ACHN (cell line): Measurements from ENCODE around the gene GLI1.

Source experiments
- DNase-seq: peaks from one replicate; pipeline ENCODE4 v3.0.0-alpha.2; 2015
- in situ Hi-C: cut with HindIII; loops from 2 replicates; pipeline ENCODE4 v1.10.0; 2017; ENCODE audit warnings: low sequenced_read_pairs, low pct_ligation_motif_present, low pct_unique_long_range_greater_than_20kb

Gene GLI1

GRCh38 chr12:57456737-57457490 lies 2.7 kb upstream of the GLI1 start:
- in situ Hi-C loops: loop anchor here (25.0 kb wide), 1 partner anchor 170 kb away; no protein-coding TSS in a partner anchor
- DNase-seq: no peak

- no peak for DNase-seq
These were observed 925 bp upstream of the GLI1 start for GRCh38 chr12:57458665-57459054.

DNA sequence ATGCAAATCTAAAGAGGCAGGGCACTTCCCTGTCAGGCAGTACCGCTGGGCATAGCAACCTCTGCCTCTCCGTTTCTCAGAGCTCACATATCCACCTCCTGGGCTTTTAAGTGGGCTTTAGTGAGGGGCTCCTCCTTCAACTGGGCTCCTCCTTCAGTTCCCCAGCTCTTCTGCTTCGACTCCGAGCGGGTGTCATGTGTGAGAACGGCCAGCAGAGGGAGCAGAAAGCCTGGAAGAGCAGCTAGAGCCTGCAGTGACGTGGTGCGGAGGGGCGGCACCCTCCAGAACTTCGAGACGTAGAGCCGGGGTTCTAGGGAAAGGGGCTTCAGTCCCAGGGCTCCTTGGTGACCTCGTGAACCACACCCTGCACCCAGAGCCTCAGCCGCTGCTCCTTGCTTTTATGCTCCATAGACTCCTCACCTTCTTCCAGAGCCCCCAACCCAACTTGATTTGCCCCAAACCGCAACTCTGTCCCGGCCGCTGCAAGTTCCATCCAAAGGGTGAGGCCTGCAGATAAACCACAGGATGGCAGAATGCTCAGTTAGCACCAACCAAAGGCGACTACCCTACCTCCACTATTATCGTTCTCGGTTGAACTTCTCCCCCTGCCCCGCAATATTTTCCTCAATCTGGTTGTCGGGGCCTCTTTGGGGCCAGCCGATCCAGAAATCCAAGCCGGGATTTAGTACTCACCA lies 383 bp upstream of the GLI1 start:
- DNase-seq: peak; percentile 99
- in situ Hi-C loops: loop anchor here (25.0 kb wide), 1 partner anchor 172 kb away; no protein-coding TSS in a partner anchor

More at GRCh38 chr12:57458665-57459054, 925 bp upstream of the GLI1 start:
- in situ Hi-C loops: loop anchor here (25.0 kb wide), 1 partner anchor 171 kb away; no protein-coding TSS in a partner anchor

DNA sequence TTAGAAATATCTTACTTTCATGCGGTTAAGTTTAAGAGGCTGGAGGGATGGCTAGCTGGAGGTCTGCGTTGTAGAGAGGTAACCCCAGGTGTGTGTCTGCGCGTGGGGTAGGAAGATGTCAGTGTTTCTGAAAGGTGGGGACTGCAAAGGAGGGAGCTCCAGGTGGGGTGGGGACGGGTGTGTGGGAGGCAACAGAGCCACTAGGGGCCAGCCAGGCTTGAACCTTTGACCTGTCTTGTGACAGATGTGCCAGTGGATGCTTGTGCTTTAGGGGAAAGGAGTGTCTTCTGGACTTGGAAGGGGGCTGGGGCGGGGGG lies 841 bp downstream of the GLI1 start:
- no peak for DNase-seq
- in situ Hi-C loops: loop anchor here (25.0 kb wide), 1 partner anchor 173 kb away; no protein-coding TSS in a partner anchor

GRCh38 chr12:57460841-57461275 lies 1.3 kb downstream of the GLI1 start:
- no peak for DNase-seq
- in situ Hi-C loops: loop anchor here (25.0 kb wide), 1 partner anchor 174 kb away; no protein-coding TSS in a partner anchor

DNA sequence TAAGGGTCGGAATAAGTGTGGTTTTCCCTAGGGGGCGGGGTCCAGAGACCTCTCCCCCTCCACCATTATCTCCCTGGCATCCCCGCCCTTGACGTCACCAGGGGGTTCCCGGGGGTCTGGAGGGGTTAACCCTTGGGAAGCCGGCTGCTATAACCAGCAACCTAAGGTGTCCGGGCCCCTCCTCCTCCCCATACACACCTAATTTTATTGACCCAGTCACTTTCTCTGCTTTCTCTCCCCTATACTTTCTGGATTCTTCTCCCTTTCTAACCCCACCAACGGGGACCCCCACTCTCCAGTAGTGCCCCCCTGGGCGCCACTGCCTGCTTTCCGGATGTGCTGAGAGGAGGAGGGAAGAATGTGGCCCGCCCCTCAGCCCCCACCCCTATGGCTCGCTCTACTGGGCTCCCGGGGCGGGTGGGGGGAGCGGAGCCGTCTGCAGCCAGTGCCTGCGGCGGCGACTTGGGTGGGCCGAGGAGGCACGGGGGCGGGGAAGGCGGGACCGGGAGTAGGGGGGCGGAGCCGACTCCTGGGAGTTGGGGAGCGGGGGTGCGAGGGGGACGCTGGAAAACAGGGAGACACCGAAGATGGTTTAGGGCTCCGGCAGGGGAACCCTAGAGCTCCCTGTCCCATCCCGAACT lies 1.8 kb downstream of the GLI1 start:
- in situ Hi-C loops: loop anchor here (25.0 kb wide), 1 partner anchor 174 kb away; no protein-coding TSS in a partner anchor
- DNase-seq: peak; percentile 84

DNA sequence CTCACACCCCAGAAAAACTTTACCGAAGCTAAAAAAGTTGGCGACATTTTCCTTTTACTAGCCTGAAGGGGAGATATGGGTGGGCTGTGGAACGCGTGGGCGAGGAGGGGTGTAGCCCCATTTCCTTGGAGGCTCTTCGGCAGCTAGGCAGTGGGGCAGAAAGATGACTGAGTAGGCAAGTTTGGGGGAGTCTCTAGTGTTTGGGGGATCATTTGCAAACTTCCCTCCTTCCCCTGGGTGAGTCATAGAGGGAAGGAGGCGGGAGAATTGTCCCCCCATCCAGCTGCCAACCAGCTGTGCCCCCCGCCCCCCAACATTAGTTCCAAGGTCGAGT lies 2.3 kb downstream of the GLI1 start:
- DNase-seq: no peak
- in situ Hi-C loops: loop anchor here (25.0 kb wide), 1 partner anchor 175 kb away; no protein-coding TSS in a partner anchor

DNA sequence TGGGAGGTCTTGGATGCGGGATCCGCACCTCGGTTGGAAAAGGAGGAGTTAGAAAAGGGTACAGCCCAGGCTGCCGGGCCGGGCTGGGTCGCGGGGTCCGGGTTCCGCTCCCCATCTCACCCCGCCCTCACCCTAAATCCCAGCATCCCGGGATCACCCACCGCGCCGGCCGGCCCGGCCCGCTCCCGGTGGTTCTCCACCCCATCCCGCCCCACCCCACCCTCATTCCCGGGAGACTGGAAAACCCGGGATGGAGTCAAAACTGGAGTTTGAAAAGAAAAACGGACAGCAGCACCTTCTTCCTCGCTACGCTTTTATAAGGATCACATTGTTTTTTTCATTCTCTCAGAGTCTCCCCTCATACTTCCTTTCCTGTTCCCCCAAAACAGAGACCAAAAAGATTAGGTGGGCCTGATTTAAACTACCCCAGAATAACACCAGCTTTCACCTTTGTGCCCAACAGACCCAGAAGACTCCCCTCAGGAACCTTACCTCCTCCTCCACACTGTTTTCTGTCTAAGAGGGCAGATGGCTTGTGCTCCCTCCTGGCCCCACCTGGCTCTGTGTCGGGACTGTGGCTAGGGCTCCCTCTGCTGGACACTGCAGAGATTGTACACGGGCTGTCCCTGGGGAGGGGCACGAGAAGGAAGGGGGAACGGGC lies 2.8 kb downstream of the GLI1 start:
- peak; percentile 96 for DNase-seq
- in situ Hi-C loops: loop anchor here (25.0 kb wide), 1 partner anchor 175 kb away; no protein-coding TSS in a partner anchor

- DNase-seq: no peak
- in situ Hi-C loops: loop anchor here (25.0 kb wide), 1 partner anchor 176 kb away; no protein-coding TSS in a partner anchor
These were observed 3.3 kb downstream of the GLI1 start for GRCh38 chr12:57462912-57463253.

DNA sequence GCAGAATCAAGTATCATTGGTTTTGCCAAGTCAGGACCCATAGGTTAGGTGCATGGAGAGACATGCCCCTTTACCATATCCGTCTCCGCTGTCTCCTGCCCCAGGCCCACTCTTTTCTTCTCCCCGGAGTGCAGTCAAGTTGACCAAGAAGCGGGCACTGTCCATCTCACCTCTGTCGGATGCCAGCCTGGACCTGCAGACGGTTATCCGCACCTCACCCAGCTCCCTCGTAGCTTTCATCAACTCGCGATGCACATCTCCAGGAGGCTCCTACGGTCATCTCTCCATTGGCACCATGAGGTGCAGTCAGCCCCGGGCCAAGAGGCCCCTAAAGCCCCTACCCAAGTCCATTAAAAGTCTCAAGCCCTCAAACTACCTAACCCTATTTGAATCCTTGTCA lies 5.0 kb downstream of the GLI1 start:
- in situ Hi-C loops: loop anchor here (25.0 kb wide), 1 partner anchor 177 kb away; no protein-coding TSS in a partner anchor
- DNase-seq: no peak

- in situ Hi-C loops: loop anchor here (25.0 kb wide), 1 partner anchor 178 kb away; no protein-coding TSS in a partner anchor
- DNase-seq: no peak
These were observed 5.6 kb downstream of the GLI1 start for GRCh38 chr12:57465030-57465746.

GRCh38 chr12:57465747-57466505 lies 6.3 kb downstream of the GLI1 start:
- in situ Hi-C loops: loop anchor here (25.0 kb wide), 1 partner anchor 179 kb away; no protein-coding TSS in a partner anchor
- no peak for DNase-seq

- in situ Hi-C loops: loop anchor here (25.0 kb wide), 1 partner anchor 180 kb away; no protein-coding TSS in a partner anchor
- DNase-seq: no peak
These were observed 7.8 kb downstream of the GLI1 start for GRCh38 chr12:57467212-57467874.

DNA sequence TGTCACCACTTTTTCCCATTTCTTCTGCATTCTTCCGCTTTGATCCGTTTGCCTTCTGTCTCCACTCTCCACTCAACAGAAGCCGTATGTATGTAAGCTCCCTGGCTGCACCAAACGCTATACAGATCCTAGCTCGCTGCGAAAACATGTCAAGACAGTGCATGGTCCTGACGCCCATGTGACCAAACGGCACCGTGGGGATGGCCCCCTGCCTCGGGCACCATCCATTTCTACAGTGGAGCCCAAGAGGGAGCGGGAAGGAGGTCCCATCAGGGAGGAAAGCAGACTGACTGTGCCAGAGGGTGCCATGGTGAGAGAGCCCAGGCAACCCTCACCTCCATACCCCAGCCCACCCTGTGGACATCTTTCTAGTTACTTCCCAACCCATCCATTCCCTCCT lies 8.3 kb downstream of the GLI1 start:
- no peak for DNase-seq

GRCh38 chr12:57469296-57470164 lies 9.9 kb downstream of the GLI1 start:
- in situ Hi-C loops: loop anchor here (25.0 kb wide), 1 partner anchor 182 kb away; no protein-coding TSS in a partner anchor
- DNase-seq: no peak

More for the DNA sequence above, 8.3 kb downstream of the GLI1 start:
- in situ Hi-C loops: loop anchor here (25.0 kb wide), 1 partner anchor 181 kb away; no protein-coding TSS in a partner anchor
